GM19455 (cell line): ENCODE data around the gene OOSP2.
"Not testable (repeated sequence)": the region's sequence is repeated elsewhere in the genome, so short reads cannot be mapped to it uniquely, and the experiment has no call there.

Experiments used
- ATAC-seq: cut with Tn5 transposase; IDR thresholded peaks from one replicate; pipeline ENCODE4 v1.9.1; 2021; ENCODE audit not compliant: unreplicated experiment

The OOSP2 gene, protein sequence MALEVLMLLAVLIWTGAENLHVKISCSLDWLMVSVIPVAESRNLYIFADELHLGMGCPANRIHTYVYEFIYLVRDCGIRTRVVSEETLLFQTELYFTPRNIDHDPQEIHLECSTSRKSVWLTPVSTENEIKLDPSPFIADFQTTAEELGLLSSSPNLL

GRCh38 chr11:60040109-60040508 lies at the start of gene OOSP2:
Gene OOSP2, plus strand, starts transcription at chr11:60040409. Its CDS starts 51 bp downstream, at chr11:60040460.
- ATAC-seq, result no peak

DNA sequence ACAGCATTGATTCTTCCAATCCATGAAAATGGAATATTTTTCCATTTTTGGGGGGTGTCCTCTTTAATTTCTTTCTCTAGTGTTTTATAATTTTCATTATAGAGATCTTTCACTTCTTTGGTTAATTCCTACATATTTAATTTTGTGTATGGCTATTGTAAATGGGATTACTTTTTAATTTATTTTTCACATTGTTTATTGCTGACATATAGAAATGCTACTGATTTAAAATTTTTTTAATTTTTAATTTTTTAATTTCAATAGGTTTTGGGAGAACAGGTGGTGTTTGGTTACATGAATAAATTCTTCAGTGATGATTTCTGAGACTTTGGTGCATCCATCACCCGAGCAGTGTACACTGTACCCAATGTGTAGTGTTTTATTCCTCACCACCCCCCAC lies 49.8 kb upstream of the OOSP2 start:
- ATAC-seq, result no peak

DNA sequence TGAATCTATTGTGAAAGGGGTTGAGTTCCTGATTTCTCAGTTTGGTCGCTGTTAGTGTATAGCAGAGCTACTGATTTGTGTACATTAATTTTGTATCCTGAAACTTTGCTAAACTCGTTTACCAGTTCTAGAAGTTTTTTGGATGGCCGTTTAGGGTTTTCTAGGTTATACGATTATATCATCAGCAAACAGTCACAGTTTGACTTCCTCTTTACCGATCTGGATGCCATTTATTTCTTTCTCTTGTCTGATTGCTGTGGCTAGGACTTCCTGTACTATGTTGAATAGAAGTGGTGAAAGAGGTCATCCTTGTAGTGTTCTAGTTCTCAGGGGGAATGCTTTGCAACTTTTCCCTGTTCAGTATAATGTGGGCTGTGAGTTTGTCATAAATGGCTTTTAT lies 47.8 kb upstream of the OOSP2 start:
- no peak for ATAC-seq

DNA sequence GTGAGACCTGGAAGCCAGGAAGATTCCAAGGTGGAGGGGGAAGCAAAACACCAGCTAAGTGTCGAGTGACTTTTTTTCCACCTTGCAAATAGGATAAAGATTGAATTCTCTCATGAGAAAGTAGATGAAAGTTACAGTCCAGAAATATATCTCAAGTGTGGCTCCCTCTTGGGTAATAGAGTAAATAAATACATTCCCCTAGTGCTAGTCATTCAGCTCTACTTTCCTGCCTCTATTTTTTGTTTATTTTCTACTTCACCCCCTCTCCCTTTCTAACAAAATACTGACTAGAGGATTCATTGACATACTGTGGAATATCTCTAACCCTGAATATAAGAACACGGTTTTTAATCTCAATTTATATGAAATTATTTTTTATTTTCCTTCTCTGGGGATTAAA lies 42.4 kb upstream of the OOSP2 start:
- ATAC-seq, result no peak

DNA sequence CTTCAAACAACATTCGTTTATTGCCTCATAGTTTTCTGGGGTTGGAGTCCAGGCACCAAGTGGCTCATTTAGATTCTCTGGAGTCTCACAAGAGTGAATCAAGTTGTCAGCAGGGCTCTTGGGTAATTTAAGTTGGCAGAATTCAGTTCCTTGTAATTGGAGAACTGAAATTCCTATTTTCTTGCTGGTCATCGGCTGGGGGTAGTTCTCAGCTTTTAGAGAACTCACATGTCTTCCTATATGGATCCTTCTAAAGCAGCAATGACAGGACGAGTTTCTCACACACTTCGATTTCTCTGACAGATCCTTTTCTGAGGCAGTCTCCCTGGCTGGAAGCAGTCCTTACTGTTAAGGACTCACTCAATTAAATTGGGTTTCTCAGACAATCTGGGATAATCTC lies 40.5 kb upstream of the OOSP2 start:
- ATAC-seq, result no peak

DNA sequence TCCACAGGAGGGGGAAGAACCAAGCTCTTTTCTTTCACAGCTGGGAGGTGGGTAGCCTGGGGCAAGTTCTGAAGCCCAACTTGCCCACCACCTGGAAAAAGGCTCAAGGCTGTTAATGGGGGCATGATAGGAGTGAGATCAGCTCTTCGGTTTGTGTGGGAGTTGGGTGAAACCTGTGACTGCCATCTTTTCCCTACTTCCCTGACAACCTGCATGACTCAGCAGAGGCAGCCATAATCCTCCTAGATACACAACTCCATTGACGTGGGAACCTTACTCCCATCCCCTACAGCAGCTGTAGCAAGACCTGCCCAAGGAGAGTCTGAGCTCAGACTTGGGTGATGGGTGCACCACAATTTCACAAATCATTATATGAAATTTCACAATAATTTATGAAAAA lies 36.5 kb upstream of the OOSP2 start:
- no peak for ATAC-seq

DNA sequence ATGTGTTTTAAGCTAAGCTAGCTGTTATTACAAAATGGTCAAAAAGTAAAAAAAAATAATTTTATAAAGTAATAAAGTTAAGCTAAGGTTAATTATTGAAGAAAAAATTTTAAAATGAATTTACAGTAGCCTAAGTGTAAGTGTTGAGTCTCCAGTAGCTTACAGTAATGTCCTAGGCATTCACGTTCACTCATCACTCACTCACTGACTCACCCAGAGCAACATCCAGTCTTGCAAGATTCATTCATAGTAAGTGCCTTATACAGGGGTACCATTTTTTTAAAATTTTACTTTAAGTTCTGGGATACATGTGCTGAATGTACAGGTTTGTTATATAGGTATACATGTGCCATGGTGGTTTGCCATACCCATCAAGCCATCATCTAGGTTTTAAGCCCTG lies 34.8 kb upstream of the OOSP2 start:
- no peak for ATAC-seq

GRCh38 chr11:60016881-60017280 lies 23.3 kb upstream of the OOSP2 start, which contains the start of gene OOSP4B:
Gene OOSP4B, plus strand, starts transcription at chr11:60017181.
- no peak for ATAC-seq

DNA sequence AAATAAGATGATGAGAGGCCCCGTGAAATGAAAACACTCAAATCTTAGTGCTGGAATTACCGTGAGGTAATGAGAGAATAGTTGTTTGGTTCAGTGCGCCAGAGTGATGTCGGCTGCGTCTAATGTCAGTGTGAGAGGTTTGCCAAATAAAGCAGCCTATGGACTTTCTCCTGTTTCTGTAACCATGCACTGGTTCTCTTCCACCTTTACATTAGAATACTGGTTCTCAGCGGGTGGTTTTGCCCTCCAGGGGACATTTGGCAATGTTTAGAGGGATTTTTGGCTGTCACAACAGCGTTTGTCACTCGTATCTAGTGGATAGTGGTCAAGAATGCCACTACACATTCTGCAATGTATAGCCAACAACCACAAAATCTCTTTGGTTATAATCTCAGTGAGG lies 22.2 kb upstream of the OOSP2 start:
- no peak for ATAC-seq

DNA sequence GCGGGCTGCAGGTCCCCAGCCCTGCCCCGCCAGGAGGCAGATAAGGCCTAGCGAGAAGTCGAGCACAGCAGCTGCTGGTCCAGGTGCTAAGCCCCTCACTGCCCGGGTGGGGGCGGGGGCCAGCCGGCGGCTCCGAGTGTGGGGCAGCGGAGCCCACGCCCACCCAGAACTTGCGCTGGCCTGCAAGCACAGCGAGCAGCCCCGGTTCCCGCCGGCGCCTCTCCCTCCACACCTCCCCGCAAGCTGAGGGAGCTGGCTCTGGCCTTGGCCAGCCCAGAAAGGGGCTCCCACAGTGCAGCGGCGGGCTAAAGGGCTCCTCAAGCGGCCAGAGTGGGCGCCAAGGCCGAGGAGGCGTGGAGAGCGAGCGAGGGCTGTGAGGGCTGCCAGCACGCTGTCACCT lies 19.8 kb upstream of the OOSP2 start:
- ATAC-seq, result not testable (repeated sequence)

DNA sequence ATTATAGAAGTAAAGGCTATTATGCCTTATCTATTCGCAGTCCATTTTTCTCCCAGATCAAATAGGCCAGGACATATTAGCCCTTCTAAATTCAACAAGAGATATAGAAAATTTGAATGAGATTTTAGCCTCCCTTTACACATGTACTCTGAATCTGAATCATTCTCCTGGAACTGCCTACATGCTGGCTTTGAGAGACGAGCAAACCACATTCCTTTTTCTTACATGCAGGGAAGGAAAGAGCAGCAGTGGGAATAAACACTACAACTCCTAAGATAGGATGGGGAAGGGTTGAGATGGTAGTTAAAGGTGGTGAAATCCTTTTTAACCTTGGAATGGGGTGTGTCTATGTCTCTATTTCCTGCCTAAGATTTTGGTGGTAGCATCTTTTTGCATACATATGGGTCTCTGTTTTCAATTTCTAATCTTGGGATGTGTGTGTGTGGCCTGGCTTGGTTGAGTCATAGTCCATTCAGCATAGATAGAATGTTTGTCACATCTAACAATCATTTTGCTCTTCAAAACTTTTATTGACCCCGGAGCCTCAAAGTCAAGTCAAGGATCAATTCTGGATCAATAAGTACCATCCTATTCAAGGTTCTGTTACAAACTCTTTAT lies 11.1 kb upstream of the OOSP2 start:
- no peak for ATAC-seq

DNA sequence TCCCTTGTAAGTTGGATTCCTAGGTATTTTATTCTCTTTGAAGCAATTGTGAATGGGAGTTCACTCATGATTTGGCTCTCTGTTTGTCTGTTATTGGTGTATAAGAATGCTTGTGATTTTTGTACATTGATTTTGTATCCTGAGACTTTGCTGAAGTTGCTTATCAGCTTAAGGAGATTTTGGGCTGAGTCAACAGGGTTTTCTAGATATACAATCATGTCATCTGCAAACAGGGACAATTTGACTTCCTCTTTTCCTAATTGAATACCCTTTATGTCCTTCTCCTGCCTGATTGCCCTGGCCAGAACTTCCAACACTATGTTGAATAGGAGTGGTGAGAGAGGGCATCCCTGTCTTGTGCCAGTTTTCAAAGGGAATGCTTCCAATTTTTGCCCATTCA lies 10.2 kb downstream of the OOSP2 start:
- ATAC-seq, result not testable (repeated sequence)

- ATAC-seq, result not testable (repeated sequence)
These were observed 10.6 kb downstream of the OOSP2 start for GRCh38 chr11:60050839-60051238.

DNA sequence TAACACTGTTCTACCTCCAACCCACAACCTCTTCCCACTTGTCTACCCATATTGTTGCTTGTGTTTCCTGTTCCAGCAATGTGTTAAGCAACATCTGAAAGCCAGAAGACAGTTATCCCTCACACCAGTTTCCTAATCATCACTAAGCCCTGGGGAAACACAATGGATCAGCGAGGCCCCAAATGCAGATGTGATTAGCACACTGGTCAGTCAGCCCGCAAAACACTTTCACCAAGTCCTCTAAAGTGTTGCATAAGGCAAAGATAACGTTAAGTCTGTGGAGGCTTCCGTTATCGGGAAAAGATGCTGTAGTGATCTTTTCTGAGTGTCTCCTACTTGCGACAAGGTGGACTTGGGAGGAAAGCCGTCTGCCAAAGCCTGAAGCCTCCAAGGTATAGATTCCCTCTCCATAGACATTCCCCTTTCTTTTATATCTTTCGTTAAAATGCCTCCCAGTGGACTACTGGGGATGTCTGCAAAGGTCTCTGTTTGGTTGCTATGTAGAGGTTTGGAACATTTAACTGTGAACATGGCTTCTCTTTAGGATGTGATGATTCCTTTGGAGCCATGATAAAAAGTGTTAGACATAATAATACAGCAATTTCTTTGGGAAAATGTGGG lies 16.2 kb downstream of the OOSP2 start, which contains the start of gene MS4A3:
Gene MS4A3, plus strand, starts transcription at position 317 of the 621 bp plus-strand sequence. CDS start 4,496 bp downstream, outside the sequence.
- no peak for ATAC-seq

- ATAC-seq, result no peak
These were observed 18.8 kb downstream of the OOSP2 start for GRCh38 chr11:60059052-60059451.

GRCh38 chr11:60059521-60060240 lies 19.5 kb downstream of the OOSP2 start:
- ATAC-seq, result no peak

- no peak for ATAC-seq
These were observed 23.9 kb downstream of the OOSP2 start for GRCh38 chr11:60064111-60064510.

DNA sequence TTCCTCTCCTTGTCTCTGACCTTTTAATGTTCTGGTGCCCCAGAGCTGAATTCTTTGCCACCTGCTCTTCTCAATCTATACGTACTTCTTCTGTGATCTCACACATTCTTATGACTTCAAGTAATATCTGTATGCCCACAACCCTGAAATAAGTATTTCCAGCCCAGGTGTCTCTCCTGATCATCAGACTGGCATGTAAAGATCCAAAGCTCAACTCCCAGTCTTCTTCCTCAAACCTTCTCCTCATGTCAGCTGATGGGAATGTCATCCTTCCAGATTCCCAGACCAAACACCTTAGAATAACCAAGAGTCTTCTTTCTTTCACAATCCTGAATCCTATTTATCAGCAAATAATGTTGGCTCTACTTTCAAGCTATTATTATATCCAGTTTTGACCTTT lies 25.6 kb downstream of the OOSP2 start:
- no peak for ATAC-seq

GRCh38 chr11:60069450-60069849 lies 29.2 kb downstream of the OOSP2 start:
- ATAC-seq, result no peak

DNA sequence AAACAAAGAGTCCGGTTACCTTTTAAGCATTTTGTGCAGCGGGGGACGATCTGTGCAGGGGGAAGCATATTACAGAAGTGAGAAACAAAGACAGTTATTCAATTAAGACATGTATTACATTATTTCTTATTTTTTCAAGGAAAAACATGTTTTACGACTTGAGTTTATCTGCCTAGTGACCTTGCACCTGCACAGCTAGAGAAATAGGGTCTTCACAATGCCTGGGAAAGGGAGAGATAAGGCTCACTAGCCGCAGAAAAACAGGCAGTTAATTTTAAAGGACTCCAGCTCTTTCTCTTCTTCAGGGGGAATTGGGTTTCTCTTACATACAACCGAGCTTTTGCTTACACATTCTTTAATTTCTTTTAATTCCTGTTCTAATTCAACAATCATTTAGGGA lies 31.4 kb downstream of the OOSP2 start:
- ATAC-seq, result not testable (repeated sequence)

- no peak for ATAC-seq
These were observed 37.1 kb downstream of the OOSP2 start for GRCh38 chr11:60077216-60077817.
